SK-N-SH treated with all-trans-retinoic acid at 6 μM for 48 hours (cell line): ENCODE data around the gene TAS1R1.

Experiments
- ATAC-seq: fragments of 200-7000 bp; cut with Tn5 transposase; 3 replicates; pipeline ENCODE4 v1.9.1; 2020; ENCODE audit warnings: mild to moderate bottlenecking, moderate library complexity
- ARNTL ChIP-seq: fragments of 450-650 bp; formaldehyde crosslinking; IDR thresholded peaks from 2 replicates; pipeline ENCODE4 v1.5.0; 2020; ENCODE audit warnings: low read depth, mild to moderate bottlenecking, moderate library complexity, borderline replicate concordance
- BACH2 ChIP-seq: fragments of 250-450 bp; sonication (Bioruptor Pico); IDR thresholded peaks from 2 replicates; pipeline ENCODE4 v1.9.0; 2021; ENCODE audit warnings: mild to moderate bottlenecking, borderline replicate concordance
- CSDC2 ChIP-seq: fragments of 250-450 bp; sonication (Bioruptor Pico); IDR thresholded peaks from 2 replicates; pipeline ENCODE4 v1.5.0; 2020; ENCODE audit warnings: mild to moderate bottlenecking, moderate library complexity
- CSRNP3 ChIP-seq: fragments of 250-450 bp; sonication (Bioruptor Pico); IDR thresholded peaks from 2 replicates; pipeline ENCODE4 v1.5.1; 2021; ENCODE audit warnings: mild to moderate bottlenecking, moderate library complexity
- ESRRG ChIP-seq: fragments of 250-450 bp; sonication (Bioruptor Pico); IDR thresholded peaks from 2 replicates; pipeline ENCODE4 v1.6.1; 2021; ENCODE audit warnings: mild to moderate bottlenecking
- ISL1 ChIP-seq: fragments of 250-450 bp; sonication (Bioruptor Pico); IDR thresholded peaks from 2 replicates; pipeline ENCODE4 v2.1.2; 2022; ENCODE audit warnings: mild to moderate bottlenecking, moderate library complexity
- OSR1 ChIP-seq: fragments of 250-450 bp; sonication (Bioruptor Pico); IDR thresholded peaks from 2 replicates; pipeline ENCODE4 v1.8.0; 2022; ENCODE audit warnings: moderate library complexity, mild to moderate bottlenecking, inconsistent platforms
- PATZ1 ChIP-seq: fragments of 250-450 bp; sonication (Bioruptor Pico); IDR thresholded peaks from 2 replicates; pipeline ENCODE4 v1.8.0; 2020; ENCODE audit warnings: mild to moderate bottlenecking, moderate library complexity, borderline replicate concordance
- POU6F1 ChIP-seq: fragments of 250-450 bp; sonication (Bioruptor Pico); IDR thresholded peaks from 2 replicates; pipeline ENCODE4 v1.8.0; 2021; ENCODE audit warnings: low read depth, mild to moderate bottlenecking, moderate library complexity, borderline replicate concordance
- PPARA ChIP-seq: fragments of 250-450 bp; sonication (Bioruptor Pico); IDR thresholded peaks from 2 replicates; pipeline ENCODE4 v1.5.0; 2020; ENCODE audit warnings: mild to moderate bottlenecking, borderline replicate concordance
- SNAI2 ChIP-seq: fragments of 250-450 bp; sonication (Bioruptor Pico); IDR thresholded peaks from 2 replicates; pipeline ENCODE4 v1.5.0; 2020; ENCODE audit warnings: mild to moderate bottlenecking, moderate library complexity
- TCF4 ChIP-seq: fragments of 250-450 bp; sonication (Bioruptor Pico); IDR thresholded peaks from 2 replicates; pipeline ENCODE4 v1.8.0; 2021; ENCODE audit warnings: mild to moderate bottlenecking, moderate library complexity, borderline replicate concordance
- TSHZ2 ChIP-seq: fragments of 250-450 bp; sonication (Bioruptor Pico); IDR thresholded peaks from 2 replicates; pipeline ENCODE4 v1.5.0; 2020; ENCODE audit warnings: mild to moderate bottlenecking, moderate library complexity
- ZFP3 ChIP-seq: fragments of 250-450 bp; sonication (Bioruptor Pico); IDR thresholded peaks from 2 replicates; pipeline ENCODE4 v1.5.0; 2020; ENCODE audit warnings: mild to moderate bottlenecking, moderate library complexity
- ZFP30 ChIP-seq: fragments of 450-650 bp; formaldehyde crosslinking; IDR thresholded peaks from 2 replicates; pipeline ENCODE4 v1.5.0; 2022; ENCODE audit warnings: mild to moderate bottlenecking, moderate library complexity
- ZNF8 ChIP-seq: fragments of 450-650 bp; formaldehyde crosslinking; IDR thresholded peaks from 2 replicates; pipeline ENCODE4 v1.5.0; 2020; ENCODE audit warnings: mild to moderate bottlenecking, moderate library complexity

TAS1R1 gene

GRCh38 chr1:6512908-6513280 is 42.2 kb upstream of the TAS1R1 start:
- no peak for ATAC-seq

GRCh38 chr1:6513320-6513801 is 41.7 kb upstream of the TAS1R1 start:
- ATAC-seq, result no peak
- TF ChIP-seq TSHZ2 (no peak), TCF4 (CRISPR knock-in tag) (no peak), SNAI2 (CRISPR knock-in tag) (no peak), OSR1 (CRISPR knock-in tag) (no peak), CSDC2 (no peak), PATZ1 (CRISPR knock-in tag) (no peak), PPARA (no peak), ZFP30 (CRISPR knock-in tag) (no peak), ARNTL (CRISPR knock-in tag) (no peak), POU6F1 (CRISPR knock-in tag) (no peak), ISL1 (CRISPR knock-in tag) (no peak), CSRNP3 (CRISPR knock-in tag) (no peak)

More at GRCh38 chr1:6512908-6513280, 42.2 kb upstream of the TAS1R1 start:
- TF ChIP-seq ZFP30 (CRISPR knock-in tag) (no peak), CSRNP3 (CRISPR knock-in tag) (no peak), ZFP3 (CRISPR knock-in tag) (no peak), BACH2 (CRISPR knock-in tag) (no peak), ISL1 (CRISPR knock-in tag) (no peak), PPARA (no peak), PATZ1 (CRISPR knock-in tag) (no peak)

- ATAC-seq, result no peak
- no peak for TF ChIP-seq PPARA
- TF ChIP-seq, all 23 proteins: peak for 0
Observed at GRCh38 chr1:6515771-6516170, 39.3 kb upstream of the TAS1R1 start.

- no peak for TF ChIP-seq ZNF8 (CRISPR knock-in tag)
- peak; percentile 68; the same call in 1 of the 2 replicates for TF ChIP-seq TCF4 (CRISPR knock-in tag)
- TF ChIP-seq TSHZ2, result 0 out of 2 replicates have a peak, but pooled peaks have one; percentile 85
- TF ChIP-seq BACH2 (CRISPR knock-in tag), result no peak
- no peak for TF ChIP-seq ESRRG (CRISPR knock-in tag)
- TF ChIP-seq POU6F1 (CRISPR knock-in tag), result no peak
- TF ChIP-seq, all 23 proteins: peak for 2
- ATAC-seq, result no peak; the same call in 2 of the 3 replicates
Observed at GRCh38 chr1:6517435-6517851, 37.7 kb upstream of the TAS1R1 start.
